CD4-positive, alpha-beta T cell treated with Interleukin-15 for 4 hours (primary cell): ENCODE measurements around the gene SLC38A3.
"Not testable (repeated sequence)": the region's sequence is repeated elsewhere in the genome, so short reads cannot be mapped to it uniquely, and the experiment has no call there.

Experiments
- DNase-seq: peaks from one replicate; pipeline ENCODE4 v3.0.0-alpha.2; 2020; ENCODE audit warnings: low spot score

The SLC38A3 gene

GRCh38 chr3:50255251-50255615, 50.2 kb downstream of the SLC38A3 start:
- no peak for DNase-seq

GRCh38 chr3:50256978-50257890, 52.2 kb downstream of the SLC38A3 start:
- no peak for DNase-seq

- no peak for DNase-seq
Measured at GRCh38 chr3:50258029-50258680, 53.1 kb downstream of the SLC38A3 start.

- no peak for DNase-seq
Measured at GRCh38 chr3:50258979-50259378, 53.9 kb downstream of the SLC38A3 start.

GRCh38 chr3:50259432-50260026, 54.5 kb downstream of the SLC38A3 start:
- no peak for DNase-seq

GRCh38 chr3:50260027-50260941, 55.2 kb downstream of the SLC38A3 start:
- DNase-seq: peak; percentile 82

GRCh38 chr3:50260942-50261441, 55.9 kb downstream of the SLC38A3 start:
- no peak for DNase-seq

- DNase-seq: no peak
Measured at GRCh38 chr3:50261505-50261904, 56.4 kb downstream of the SLC38A3 start.

- DNase-seq: not testable (repeated sequence)
Measured at GRCh38 chr3:50262200-50262599, 57.1 kb downstream of the SLC38A3 start.

- DNase-seq: no peak
Measured at GRCh38 chr3:50262778-50263177, 57.7 kb downstream of the SLC38A3 start.

GRCh38 chr3:50263478-50264382, 58.7 kb downstream of the SLC38A3 start:
- DNase-seq: no peak

- no peak for DNase-seq
Measured at GRCh38 chr3:50264383-50264963, 59.4 kb downstream of the SLC38A3 start.

GRCh38 chr3:50264964-50265485, 60.0 kb downstream of the SLC38A3 start:
- DNase-seq: no peak

- DNase-seq: no peak
Measured at GRCh38 chr3:50265571-50265970, 60.5 kb downstream of the SLC38A3 start.

- DNase-seq: no peak
Measured at GRCh38 chr3:50266017-50266416, 60.9 kb downstream of the SLC38A3 start.

- no peak for DNase-seq
Measured at GRCh38 chr3:50266836-50267235, 61.8 kb downstream of the SLC38A3 start.

GRCh38 chr3:50267280-50267913, 62.3 kb downstream of the SLC38A3 start:
- DNase-seq: no peak

GRCh38 chr3:50268276-50268675, 63.2 kb downstream of the SLC38A3 start:
- DNase-seq: no peak

GRCh38 chr3:50268703-50269451, 63.8 kb downstream of the SLC38A3 start, which contains the start of gene SEMA3B:
TSS of gene SEMA3B (plus strand) at chr3:50269147. CDS start at chr3:50269241, 94 bp downstream.
- DNase-seq: no peak
